A673 (cell line): ENCODE measurements around the gene TBC1D22A. TPM values are rescaled to one million over a fixed set of nuclear protein-coding genes. Genes with fewer than 3 reads are reported as not detected.

ENCODE experiments used
- BruUV-seq: library from RNA; stranded (reverse); fragments of 400-500 nt; replicated peaks from 2 replicates; lab custom pipeline; 2021; lab: Mats Ljungman, UMichigan
- CTCF ChIA-PET: fragments of 300-600 bp; sonication (Branson Sonifier 250); formaldehyde crosslinking; loops from one replicate; lab custom pipeline; 2022; ENCODE audit warnings: antibody characterized with exemption; lab: Charles Lee
- POLR2A ChIA-PET: fragments of 300-600 bp; sonication (Branson Sonifier 250); formaldehyde crosslinking; loops from one replicate; lab custom pipeline; 2022; ENCODE audit warnings: antibody characterized with exemption; ENCODE audit not compliant: low non-redundant PET; lab: Charles Lee
- DNase-seq: peaks from one replicate; pipeline ENCODE4 v3.0.0-alpha.2; 2015; ENCODE audit warnings: low spot score
- H3K27ac ChIP-seq: fragments of 200-600 bp; sonication (generic); 2 replicates; pipeline ENCODE4 v1.5.1; 2016; ENCODE audit warnings: mixed run types, low read depth, mild to moderate bottlenecking, mixed read lengths, antibody characterized with exemption, low read length; ENCODE audit not compliant: poor library complexity, severe bottlenecking
- H3K27me3 ChIP-seq: fragments of 200-600 bp; sonication (generic); replicated peaks from 2 replicates; pipeline ENCODE4 v1.6.1; 2017; ENCODE audit warnings: mixed run types, low read depth, mild to moderate bottlenecking, mixed read lengths, antibody characterized with exemption, low read length; ENCODE audit not compliant: insufficient read depth, poor library complexity
- H3K36me3 ChIP-seq: fragments of 200-600 bp; sonication (generic); 2 replicates; pipeline ENCODE4 v1.6.1; 2016; ENCODE audit warnings: mixed run types, mild to moderate bottlenecking, mixed read lengths, antibody characterized with exemption, low read length; ENCODE audit not compliant: insufficient read depth, poor library complexity, severe bottlenecking
- H3K4me1 ChIP-seq: fragments of 200-600 bp; sonication (generic); 2 replicates; pipeline ENCODE4 v1.6.1; 2017; ENCODE audit warnings: mixed run types, mild to moderate bottlenecking, mixed read lengths, antibody characterized with exemption, low read length; ENCODE audit not compliant: insufficient read depth, poor library complexity, severe bottlenecking
- H3K4me3 ChIP-seq: fragments of 200-600 bp; sonication (generic); 2 replicates; pipeline ENCODE4 v1.5.1; 2016; ENCODE audit warnings: low read depth, mixed run types, mild to moderate bottlenecking, mixed read lengths, low read length; ENCODE audit not compliant: poor library complexity, severe bottlenecking
- H3K9me3 ChIP-seq: fragments of 200-600 bp; sonication (generic); 2 replicates; pipeline ENCODE4 v1.6.1; 2016; ENCODE audit warnings: mixed run types, low read depth, mild to moderate bottlenecking, mixed read lengths, antibody characterized with exemption, low read length; ENCODE audit not compliant: poor library complexity, severe bottlenecking
- EZH2 ChIP-seq: fragments of 200-600 bp; sonication (generic); IDR thresholded peaks from 2 replicates; pipeline ENCODE4 v1.6.1; 2017; ENCODE audit warnings: borderline replicate concordance, low read depth, mild to moderate bottlenecking, mixed read lengths, antibody characterized with exemption, low read length; ENCODE audit not compliant: poor library complexity, severe bottlenecking
- intact Hi-C: fragments of 100-400 bp; cut with micrococcal nuclease; formaldehyde crosslinking; loops from one replicate; pipeline ENCODE4 v1.10.0; 2022; ENCODE audit not compliant: unreplicated experiment
- total RNA-seq: library from RNA; stranded (reverse); gene quantifications from 2 replicates; pipeline ENCODE4 v1.2.3, GENCODE V29; 2021
- TF ChIP-seq, protein P1 (sequence below): fragments of 300-800, 200-600 bp; sonication (generic); conservative IDR thresholded peaks from 2 replicates; pipeline ENCODE4 v1.5.1; 2017; ENCODE audit warnings: low read depth, mild to moderate bottlenecking, antibody characterized with exemption, low read length, moderate library complexity, mixed read lengths

The TBC1D22A gene
- total RNA-seq, 1 experiment from 2014 or later: 22.5 TPM

DNA sequence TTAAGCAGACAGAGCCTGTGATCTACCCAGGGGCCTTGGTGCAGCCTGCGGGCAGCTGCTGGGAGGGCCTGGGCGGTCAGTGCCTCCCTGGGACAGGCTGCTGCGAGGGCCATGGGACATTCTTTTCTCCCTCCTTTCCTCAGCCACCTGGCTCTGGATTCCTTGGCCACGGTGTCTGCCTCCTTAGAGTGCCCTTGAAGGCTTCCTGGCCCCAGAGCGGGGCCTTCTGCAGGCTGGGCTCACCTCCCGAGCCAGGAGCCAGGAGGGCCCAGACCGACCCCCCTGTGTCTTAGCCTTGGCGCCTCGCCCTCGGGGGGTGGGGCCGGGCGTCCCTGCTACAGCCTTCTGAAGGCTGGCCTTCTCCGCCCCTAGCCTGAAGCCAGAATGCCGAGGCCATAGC lies 231.2 kb downstream of the TBC1D22A start:
- POLR2A ChIA-PET: no interaction called here
- BruUV-seq: no TSS peak
- CTCF ChIA-PET: no interaction called here

DNA sequence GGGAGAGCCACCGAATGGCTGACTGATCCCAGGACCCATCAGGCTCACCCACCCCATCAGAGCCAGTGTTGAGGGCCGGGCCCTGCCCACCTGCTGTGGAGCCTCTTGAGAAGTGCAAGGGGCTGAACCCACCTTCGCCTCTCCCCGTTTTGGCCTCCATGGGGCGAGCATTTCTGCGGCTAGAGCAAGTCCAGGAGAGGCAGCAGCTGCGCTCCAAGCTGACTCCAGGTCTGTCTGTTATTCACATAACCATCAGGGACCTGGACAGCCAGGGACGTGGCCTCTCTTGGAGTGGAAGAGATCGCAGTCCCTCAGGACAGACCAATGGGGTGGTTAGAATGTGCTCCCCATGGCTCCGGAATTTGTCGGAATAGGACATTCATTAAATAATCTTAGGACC lies 231.8 kb downstream of the TBC1D22A start:
- ChIA-PET CTCF (no interaction called here), POLR2A (no interaction called here)
- TF ChIP-seq, protein P1, sequence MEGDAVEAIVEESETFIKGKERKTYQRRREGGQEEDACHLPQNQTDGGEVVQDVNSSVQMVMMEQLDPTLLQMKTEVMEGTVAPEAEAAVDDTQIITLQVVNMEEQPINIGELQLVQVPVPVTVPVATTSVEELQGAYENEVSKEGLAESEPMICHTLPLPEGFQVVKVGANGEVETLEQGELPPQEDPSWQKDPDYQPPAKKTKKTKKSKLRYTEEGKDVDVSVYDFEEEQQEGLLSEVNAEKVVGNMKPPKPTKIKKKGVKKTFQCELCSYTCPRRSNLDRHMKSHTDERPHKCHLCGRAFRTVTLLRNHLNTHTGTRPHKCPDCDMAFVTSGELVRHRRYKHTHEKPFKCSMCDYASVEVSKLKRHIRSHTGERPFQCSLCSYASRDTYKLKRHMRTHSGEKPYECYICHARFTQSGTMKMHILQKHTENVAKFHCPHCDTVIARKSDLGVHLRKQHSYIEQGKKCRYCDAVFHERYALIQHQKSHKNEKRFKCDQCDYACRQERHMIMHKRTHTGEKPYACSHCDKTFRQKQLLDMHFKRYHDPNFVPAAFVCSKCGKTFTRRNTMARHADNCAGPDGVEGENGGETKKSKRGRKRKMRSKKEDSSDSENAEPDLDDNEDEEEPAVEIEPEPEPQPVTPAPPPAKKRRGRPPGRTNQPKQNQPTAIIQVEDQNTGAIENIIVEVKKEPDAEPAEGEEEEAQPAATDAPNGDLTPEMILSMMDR: no peak
- no peak for TF ChIP-seq EZH2
- Histone ChIP-seq H3K27ac (no peak overlapping the region), H3K36me3 (no peaks in the 10 kb centered on the region), H3K27me3 (no peaks in the 10 kb centered on the region), H3K4me3 (no peak overlapping the region), H3K9me3 (no peaks in the 10 kb centered on the region), H3K4me1 (no peaks in the 10 kb centered on the region)
- intact Hi-C loops: no loop called here
- no peak for DNase-seq
- no TSS peak for BruUV-seq

More for the DNA sequence above, 231.2 kb downstream of the TBC1D22A start:
- Histone ChIP-seq H3K4me1 (no peaks in the 10 kb centered on the region), H3K36me3 (no peaks in the 10 kb centered on the region), H3K27me3 (no peaks in the 10 kb centered on the region), H3K27ac (no peak overlapping the region), H3K4me3 (no peak overlapping the region), H3K9me3 (no peaks in the 10 kb centered on the region)
- intact Hi-C loops: no loop called here
- TF ChIP-seq, protein P1: no peak
- TF ChIP-seq EZH2: no peak
- DNase-seq: no peak

DNA sequence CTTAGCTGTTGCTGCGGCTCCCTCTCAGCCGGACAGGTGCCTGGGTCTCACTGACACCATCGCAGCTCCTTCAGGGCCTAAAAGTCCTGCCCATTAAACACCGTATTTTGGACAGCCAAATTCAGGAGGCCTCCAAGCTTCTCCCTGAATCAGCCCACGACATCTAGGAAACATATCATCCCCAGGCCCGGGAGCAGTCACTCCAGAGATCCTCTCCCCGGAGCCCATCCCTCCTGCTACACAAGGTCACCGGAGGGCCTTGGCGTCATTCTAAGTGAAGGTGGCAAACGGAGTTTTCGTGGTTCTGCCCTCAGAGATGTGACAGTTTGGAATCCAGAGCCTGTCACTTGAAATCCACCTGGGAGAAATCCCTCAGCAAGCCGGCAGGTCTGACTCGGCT lies 232.5 kb downstream of the TBC1D22A start:
- no peak for DNase-seq
- CTCF ChIA-PET: no interaction called here
- Histone ChIP-seq H3K9me3 (no peaks in the 10 kb centered on the region), H3K27ac (no peak overlapping the region), H3K27me3 (no peaks in the 10 kb centered on the region), H3K4me1 (no peaks in the 10 kb centered on the region), H3K36me3 (no peaks in the 10 kb centered on the region), H3K4me3 (no peak overlapping the region)
- TF ChIP-seq, protein P1: no peak
- no peak for TF ChIP-seq EZH2
- BruUV-seq: no TSS peak
- POLR2A ChIA-PET: no interaction called here
- intact Hi-C loops: no loop called here
